Effector CD8-positive, alpha-beta T cell (primary cell): ENCODE results near the gene TMEM151A.

Source experiments
- DNase-seq: peaks from one replicate; lab custom pipeline; 2025; lab: John Stamatoyannopoulos, UW

The TMEM151A gene

DNA sequence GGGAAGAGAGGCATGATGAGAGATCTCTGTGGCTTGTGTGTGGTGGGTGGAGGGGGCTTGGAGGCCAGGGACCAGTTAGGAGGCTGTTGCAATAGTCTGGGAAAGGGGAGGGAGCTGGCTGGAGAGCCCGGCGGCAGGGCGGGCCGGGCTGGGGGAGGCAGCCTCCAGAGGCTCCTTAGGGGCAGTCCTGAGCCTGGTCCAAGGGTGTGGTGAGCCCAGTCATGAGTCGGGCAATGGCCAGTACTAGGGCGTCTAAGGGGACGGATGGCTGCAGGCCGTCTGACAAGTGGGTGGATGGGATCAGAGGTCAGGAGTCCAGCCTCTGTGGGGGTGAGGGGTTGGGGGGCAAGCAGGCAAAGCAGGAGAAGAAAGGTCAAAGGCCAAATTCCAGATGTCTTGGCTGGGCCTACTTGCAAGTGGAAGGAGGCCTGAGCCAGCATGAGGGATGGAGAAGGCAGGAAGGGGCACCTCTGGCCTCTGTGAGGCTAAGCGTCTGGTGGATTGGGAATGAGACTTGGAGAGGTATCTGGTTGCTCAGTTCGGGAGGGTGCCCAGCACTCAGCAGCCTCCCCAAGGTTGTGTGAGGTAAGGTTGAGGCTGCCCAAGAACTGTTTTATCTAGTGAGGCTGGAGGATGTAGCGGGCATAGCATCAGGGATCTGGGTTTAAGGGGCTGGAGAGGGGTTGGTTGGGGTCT, 31.2 kb downstream of the TMEM151A start:
- DNase-seq, result no peak

DNA sequence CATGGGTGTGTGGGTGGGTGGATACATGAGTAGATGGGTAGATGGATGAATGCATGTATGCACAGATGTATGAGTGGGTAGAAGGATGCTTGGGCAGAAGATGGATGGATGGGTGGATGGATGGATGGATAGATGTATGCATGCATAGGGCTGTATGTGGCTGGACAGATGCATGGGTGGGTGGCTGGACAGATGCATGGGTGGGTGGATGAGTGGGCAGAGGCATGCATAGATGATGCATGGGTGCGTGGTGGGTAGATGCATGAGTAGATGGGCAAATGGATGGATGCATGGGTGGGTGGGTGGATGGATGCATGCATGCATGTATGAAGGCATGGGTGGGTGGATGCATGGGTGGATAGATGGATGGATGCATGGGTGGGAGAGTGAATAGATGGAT, 32.0 kb downstream of the TMEM151A start:
- no peak for DNase-seq

GRCh38 chr11:66324664-66325063, 33.0 kb downstream of the TMEM151A start:
- no peak for DNase-seq

- no peak for DNase-seq
Observed at GRCh38 chr11:66325263-66325671, 33.6 kb downstream of the TMEM151A start.

GRCh38 chr11:66326261-66327111, 34.8 kb downstream of the TMEM151A start:
- DNase-seq, result no peak

DNA sequence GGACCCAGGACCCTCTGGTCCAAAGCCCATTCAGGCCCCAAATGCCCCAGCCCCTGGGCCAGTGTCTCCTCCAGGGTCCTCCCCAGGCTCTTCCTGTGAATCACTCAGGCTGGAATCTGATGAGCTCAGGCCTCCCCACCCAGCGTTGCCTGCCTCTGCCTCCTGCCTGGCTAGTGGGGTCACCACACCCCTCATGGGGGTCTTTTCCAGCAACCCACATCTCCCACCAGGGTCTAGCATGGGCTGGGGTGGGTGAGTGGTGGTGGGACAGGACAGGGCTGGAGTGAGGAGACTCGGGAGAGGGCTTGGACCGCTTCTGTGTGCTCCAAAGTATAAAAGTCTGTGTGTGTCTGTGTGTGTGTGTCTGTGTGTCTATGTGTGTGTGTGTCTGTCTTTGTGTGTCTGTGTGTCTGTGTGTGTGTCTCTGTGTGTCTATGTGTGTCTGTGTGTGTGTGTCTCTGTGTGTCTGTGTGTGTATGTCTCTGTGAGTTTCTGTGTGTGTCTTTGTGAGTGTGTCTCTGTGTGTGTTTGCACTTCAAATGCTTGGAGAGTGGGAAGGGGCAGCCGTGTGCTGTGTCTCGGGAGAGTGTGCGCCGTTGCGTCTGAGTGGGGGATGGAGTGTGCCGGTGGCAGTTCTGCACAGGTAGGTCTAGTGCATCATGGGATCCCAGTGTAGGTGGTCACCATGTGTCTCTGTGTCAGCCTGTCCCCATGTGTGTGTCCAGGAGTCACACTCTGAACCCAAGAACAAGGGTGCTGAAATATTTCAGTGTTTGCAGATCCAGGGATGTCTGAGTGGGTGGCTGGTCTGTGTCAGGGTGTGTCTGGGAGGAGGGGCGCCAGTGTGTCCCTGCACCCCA, 35.7 kb downstream of the TMEM151A start:
- DNase-seq, result no peak

- no peak for DNase-seq
Observed at GRCh38 chr11:66328031-66328301, 36.3 kb downstream of the TMEM151A start.

- peak; percentile 71 for DNase-seq
Observed at GRCh38 chr11:66328302-66329144, 36.8 kb downstream of the TMEM151A start.

DNA sequence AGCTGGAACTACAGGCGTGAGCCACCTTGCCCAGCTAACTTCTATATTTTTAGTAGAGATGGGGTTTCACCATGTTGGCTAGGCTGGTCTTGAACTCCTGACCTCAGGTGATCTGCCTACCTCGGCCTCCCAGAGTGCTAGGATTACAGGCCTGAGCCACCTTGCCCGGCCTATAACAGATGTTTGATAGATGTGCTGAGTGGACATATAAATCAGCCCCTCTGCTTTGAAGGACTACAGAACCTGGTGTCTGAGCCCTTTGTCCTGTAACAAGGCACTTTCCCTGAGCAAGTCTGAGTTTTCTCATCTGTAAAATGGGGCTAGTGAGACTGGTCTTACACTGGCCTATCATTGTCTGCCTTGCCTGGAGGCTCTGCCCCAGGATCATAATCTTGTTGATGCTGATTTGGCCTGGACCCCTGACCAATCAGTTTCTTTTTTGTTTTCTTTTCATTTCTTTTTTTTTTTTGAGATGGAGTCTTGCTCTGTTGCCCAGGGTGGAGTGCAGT, 37.5 kb downstream of the TMEM151A start:
- no peak for DNase-seq

GRCh38 chr11:66330931-66331330, 39.2 kb downstream of the TMEM151A start:
- DNase-seq, result no peak

GRCh38 chr11:66331542-66332370, 40.1 kb downstream of the TMEM151A start:
- DNase-seq, result no peak

GRCh38 chr11:66332371-66333219, 40.9 kb downstream of the TMEM151A start:
- DNase-seq, result no peak

GRCh38 chr11:66333220-66333877, 41.7 kb downstream of the TMEM151A start:
- no peak for DNase-seq

DNA sequence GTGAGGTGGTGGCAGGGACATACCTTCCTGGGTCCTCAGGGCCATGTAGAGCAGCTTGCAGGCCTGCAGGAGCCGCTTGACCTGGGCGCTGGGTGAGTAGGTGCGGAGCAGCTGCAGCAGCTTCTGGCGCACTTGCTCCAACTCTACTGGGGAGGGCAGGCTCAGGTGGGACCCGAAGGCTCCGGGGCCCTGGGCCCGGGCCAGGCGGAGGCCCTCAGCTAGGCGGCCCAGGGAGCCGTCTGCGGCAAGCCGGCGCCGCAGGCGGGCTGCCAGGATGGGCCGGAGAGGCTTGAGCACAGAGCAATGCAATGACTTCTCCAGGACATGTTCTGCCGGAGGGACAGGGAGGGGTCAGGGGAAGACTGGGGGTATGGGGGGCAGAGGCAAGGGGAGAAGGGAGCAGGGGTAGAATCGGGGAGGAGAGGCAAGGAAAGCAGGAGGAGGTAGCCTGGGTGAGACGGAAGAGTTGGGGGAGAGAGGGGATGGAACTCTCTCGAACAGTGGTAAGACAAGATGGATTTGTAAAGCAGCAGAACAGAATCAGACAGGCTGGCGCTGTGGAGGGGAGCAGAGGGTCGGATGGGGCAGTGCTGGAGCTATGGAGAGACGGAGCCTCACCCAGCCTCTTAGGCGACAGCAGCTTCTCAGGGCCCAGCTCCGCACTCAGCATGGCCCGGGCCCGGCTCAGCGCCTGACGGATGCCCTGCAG, 42.4 kb downstream of the TMEM151A start:
- DNase-seq, result no peak

DNA sequence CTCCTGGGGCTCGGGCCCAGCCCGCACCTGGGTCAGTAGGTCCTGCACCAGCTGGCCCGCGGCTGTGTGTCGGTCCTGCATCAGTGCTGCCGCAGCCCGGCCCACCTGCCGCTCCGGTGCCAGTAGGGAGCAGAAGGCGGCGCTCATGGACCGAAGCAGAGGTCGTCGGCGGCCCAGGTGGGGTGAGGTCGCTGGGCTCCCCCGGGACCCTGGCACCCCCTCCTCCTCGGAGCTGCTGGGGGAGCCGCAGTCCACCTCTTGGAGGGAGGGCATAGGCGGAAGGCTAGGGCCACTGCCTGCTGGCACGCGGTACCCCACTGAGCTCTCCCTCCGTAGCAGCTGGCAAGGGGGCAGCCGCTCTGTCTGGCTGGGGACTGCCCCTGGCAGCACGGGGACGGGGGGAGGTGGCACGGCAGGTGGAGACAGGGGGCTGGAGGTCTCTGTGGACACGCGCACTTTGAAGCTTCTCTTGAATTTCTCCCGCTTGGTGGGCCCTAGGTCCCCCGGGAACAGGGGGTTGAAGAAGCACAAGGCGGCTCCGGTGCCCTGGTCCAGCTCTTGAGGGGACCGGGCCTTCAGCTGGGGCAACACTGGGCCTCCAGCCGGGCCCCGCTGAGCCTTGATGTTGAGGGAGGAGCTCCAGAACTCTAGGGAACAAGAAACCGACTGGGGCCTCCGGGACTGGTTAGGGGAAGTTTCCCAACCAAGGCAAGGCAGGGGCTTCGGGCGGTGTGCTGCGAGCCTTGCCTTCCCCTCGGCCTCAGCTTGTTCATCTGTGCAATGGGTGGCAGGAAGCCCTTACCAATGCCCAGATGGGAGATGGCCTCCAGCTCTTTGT, 43.1 kb downstream of the TMEM151A start:
- DNase-seq, result no peak

- no peak for DNase-seq
Observed at GRCh38 chr11:66335531-66336233, 44.0 kb downstream of the TMEM151A start.
